DOHH2 (cell line): ENCODE measurements around the gene NTMT1.

ENCODE experiments used
- EZH2phosphoT487 ChIP-seq: fragments of 200-600 bp; sonication (generic); IDR thresholded peaks from 2 replicates; pipeline ENCODE4 v1.6.1; 2017; ENCODE audit warnings: borderline replicate concordance, mild to moderate bottlenecking, antibody characterized with exemption, low read length, moderate library complexity, mixed read lengths
- TF ChIP-seq, protein P1 (sequence below): fragments of 200-600 bp; sonication (generic); IDR thresholded peaks from one replicate; pipeline ENCODE4 v1.5.1; 2014; ENCODE audit warnings: antibody characterized with exemption, mild to moderate bottlenecking, low read depth, low read length; ENCODE audit not compliant: poor library complexity, severe bottlenecking

- TF ChIP-seq, protein P1, sequence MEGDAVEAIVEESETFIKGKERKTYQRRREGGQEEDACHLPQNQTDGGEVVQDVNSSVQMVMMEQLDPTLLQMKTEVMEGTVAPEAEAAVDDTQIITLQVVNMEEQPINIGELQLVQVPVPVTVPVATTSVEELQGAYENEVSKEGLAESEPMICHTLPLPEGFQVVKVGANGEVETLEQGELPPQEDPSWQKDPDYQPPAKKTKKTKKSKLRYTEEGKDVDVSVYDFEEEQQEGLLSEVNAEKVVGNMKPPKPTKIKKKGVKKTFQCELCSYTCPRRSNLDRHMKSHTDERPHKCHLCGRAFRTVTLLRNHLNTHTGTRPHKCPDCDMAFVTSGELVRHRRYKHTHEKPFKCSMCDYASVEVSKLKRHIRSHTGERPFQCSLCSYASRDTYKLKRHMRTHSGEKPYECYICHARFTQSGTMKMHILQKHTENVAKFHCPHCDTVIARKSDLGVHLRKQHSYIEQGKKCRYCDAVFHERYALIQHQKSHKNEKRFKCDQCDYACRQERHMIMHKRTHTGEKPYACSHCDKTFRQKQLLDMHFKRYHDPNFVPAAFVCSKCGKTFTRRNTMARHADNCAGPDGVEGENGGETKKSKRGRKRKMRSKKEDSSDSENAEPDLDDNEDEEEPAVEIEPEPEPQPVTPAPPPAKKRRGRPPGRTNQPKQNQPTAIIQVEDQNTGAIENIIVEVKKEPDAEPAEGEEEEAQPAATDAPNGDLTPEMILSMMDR, result no peak
- TF ChIP-seq EZH2phosphoT487, result no peak
Measured at GRCh38 chr9:129669141-129669718, 43.3 kb downstream of the NTMT1 start.
